SK-N-SH treated with all-trans-retinoic acid at 6 μM for 48 hours (cell line): ENCODE data around the gene NR2C1.

ENCODE experiments used
- BACH2 ChIP-seq: fragments of 250-450 bp; sonication (Bioruptor Pico); IDR thresholded peaks from 2 replicates; pipeline ENCODE4 v1.9.0; 2021; ENCODE audit warnings: mild to moderate bottlenecking, borderline replicate concordance
- CREB5 ChIP-seq: fragments of 250-450 bp; sonication (Bioruptor Pico); IDR thresholded peaks from 2 replicates; pipeline ENCODE4 v1.5.1; 2020; ENCODE audit warnings: low read depth, mild to moderate bottlenecking, moderate library complexity
- CSDC2 ChIP-seq: fragments of 250-450 bp; sonication (Bioruptor Pico); IDR thresholded peaks from 2 replicates; pipeline ENCODE4 v1.5.0; 2020; ENCODE audit warnings: mild to moderate bottlenecking, moderate library complexity
- CSRNP3 ChIP-seq: fragments of 250-450 bp; sonication (Bioruptor Pico); IDR thresholded peaks from 2 replicates; pipeline ENCODE4 v1.5.1; 2021; ENCODE audit warnings: mild to moderate bottlenecking, moderate library complexity
- ESRRG ChIP-seq: fragments of 250-450 bp; sonication (Bioruptor Pico); IDR thresholded peaks from 2 replicates; pipeline ENCODE4 v1.6.1; 2021; ENCODE audit warnings: mild to moderate bottlenecking
- ISL1 ChIP-seq: fragments of 250-450 bp; sonication (Bioruptor Pico); IDR thresholded peaks from 2 replicates; pipeline ENCODE4 v2.1.2; 2022; ENCODE audit warnings: mild to moderate bottlenecking, moderate library complexity
- OSR1 ChIP-seq: fragments of 250-450 bp; sonication (Bioruptor Pico); IDR thresholded peaks from 2 replicates; pipeline ENCODE4 v1.8.0; 2022; ENCODE audit warnings: moderate library complexity, mild to moderate bottlenecking, inconsistent platforms
- PATZ1 ChIP-seq: fragments of 250-450 bp; sonication (Bioruptor Pico); IDR thresholded peaks from 2 replicates; pipeline ENCODE4 v1.8.0; 2020; ENCODE audit warnings: mild to moderate bottlenecking, moderate library complexity, borderline replicate concordance
- RARB ChIP-seq: fragments of 250-450 bp; sonication (Bioruptor Pico); IDR thresholded peaks from 2 replicates; pipeline ENCODE4 v1.8.0; 2021; ENCODE audit warnings: mild to moderate bottlenecking, moderate library complexity
- SNAI2 ChIP-seq: fragments of 250-450 bp; sonication (Bioruptor Pico); IDR thresholded peaks from 2 replicates; pipeline ENCODE4 v1.5.0; 2020; ENCODE audit warnings: mild to moderate bottlenecking, moderate library complexity
- TOX ChIP-seq: fragments of 250-450 bp; sonication (Bioruptor Pico); IDR thresholded peaks from 2 replicates; pipeline ENCODE4 v1.8.0; 2021; ENCODE audit warnings: mild to moderate bottlenecking, moderate library complexity, borderline replicate concordance
- ZFP3 ChIP-seq: fragments of 250-450 bp; sonication (Bioruptor Pico); IDR thresholded peaks from 2 replicates; pipeline ENCODE4 v1.5.0; 2020; ENCODE audit warnings: mild to moderate bottlenecking, moderate library complexity
- ZFP30 ChIP-seq: fragments of 450-650 bp; formaldehyde crosslinking; IDR thresholded peaks from 2 replicates; pipeline ENCODE4 v1.5.0; 2022; ENCODE audit warnings: mild to moderate bottlenecking, moderate library complexity
- ZNF8 ChIP-seq: fragments of 450-650 bp; formaldehyde crosslinking; IDR thresholded peaks from 2 replicates; pipeline ENCODE4 v1.5.0; 2020; ENCODE audit warnings: mild to moderate bottlenecking, moderate library complexity

GRCh38 chr12:95107362-95107761, 33.9 kb upstream of the NR2C1 start:
- TF ChIP-seq ESRRG (CRISPR knock-in tag) (no peak), CREB5 (no peak), ZFP30 (no peak), RARB (no peak), PATZ1 (CRISPR knock-in tag) (no peak), OSR1 (CRISPR knock-in tag) (no peak), TOX (CRISPR knock-in tag) (no peak), CSDC2 (no peak), ZFP3 (CRISPR knock-in tag) (no peak), ZNF8 (CRISPR knock-in tag) (no peak), CSRNP3 (no peak), SNAI2 (CRISPR knock-in tag) (no peak), BACH2 (CRISPR knock-in tag) (no peak), ISL1 (CRISPR knock-in tag) (no peak)
